OCI-LY7 (cell line): ENCODE data around the gene DNMT3A.
"Not testable (repeated sequence)": the region's sequence is repeated elsewhere in the genome, so short reads cannot be mapped to it uniquely, and the experiment has no call there.

Experiments
- EZH2phosphoT487 ChIP-seq: fragments of 200-600 bp; sonication (generic); IDR thresholded peaks from 2 replicates; pipeline ENCODE4 v1.6.1; 2018; ENCODE audit warnings: low read depth, borderline replicate concordance, mild to moderate bottlenecking, mixed run types, antibody characterized with exemption, low read length, moderate library complexity, mixed read lengths
- TF ChIP-seq, protein P1 (sequence below): fragments of 200-600 bp; sonication (generic); conservative IDR thresholded peaks from 2 replicates; pipeline ENCODE4 v1.5.1; 2014; ENCODE audit warnings: mild to moderate bottlenecking, antibody characterized with exemption, low read length, moderate library complexity, mixed read lengths

DNA sequence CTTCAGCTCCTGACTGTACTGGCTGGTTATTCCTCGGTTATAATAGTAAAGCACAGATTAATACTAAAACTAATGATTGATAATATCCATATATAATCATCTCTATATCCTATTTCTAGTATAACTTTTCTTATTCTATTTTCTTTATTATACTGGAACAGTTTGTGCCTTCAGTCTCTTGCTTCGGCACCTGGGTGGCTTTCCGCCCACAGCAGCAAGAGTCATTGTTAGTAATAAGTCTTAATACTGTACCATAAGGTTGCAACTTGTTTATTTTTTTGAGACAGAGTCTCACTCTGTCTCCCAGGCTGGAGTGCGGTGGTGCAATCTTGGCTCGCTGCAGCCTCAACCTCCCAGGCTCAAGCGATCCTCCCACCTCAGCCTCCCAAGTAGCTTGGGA lies 130.8 kb downstream of the DNMT3A start:
- TF ChIP-seq, protein P1, sequence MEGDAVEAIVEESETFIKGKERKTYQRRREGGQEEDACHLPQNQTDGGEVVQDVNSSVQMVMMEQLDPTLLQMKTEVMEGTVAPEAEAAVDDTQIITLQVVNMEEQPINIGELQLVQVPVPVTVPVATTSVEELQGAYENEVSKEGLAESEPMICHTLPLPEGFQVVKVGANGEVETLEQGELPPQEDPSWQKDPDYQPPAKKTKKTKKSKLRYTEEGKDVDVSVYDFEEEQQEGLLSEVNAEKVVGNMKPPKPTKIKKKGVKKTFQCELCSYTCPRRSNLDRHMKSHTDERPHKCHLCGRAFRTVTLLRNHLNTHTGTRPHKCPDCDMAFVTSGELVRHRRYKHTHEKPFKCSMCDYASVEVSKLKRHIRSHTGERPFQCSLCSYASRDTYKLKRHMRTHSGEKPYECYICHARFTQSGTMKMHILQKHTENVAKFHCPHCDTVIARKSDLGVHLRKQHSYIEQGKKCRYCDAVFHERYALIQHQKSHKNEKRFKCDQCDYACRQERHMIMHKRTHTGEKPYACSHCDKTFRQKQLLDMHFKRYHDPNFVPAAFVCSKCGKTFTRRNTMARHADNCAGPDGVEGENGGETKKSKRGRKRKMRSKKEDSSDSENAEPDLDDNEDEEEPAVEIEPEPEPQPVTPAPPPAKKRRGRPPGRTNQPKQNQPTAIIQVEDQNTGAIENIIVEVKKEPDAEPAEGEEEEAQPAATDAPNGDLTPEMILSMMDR: not testable (repeated sequence)
- TF ChIP-seq EZH2phosphoT487: not testable (repeated sequence)
